Measurements from ENCODE around the gene PLAAT3. TPM values are rescaled to one million over a fixed set of nuclear protein-coding genes. Genes with fewer than 3 reads are reported as not detected.
"Not testable (repeated sequence)": the region's sequence is repeated elsewhere in the genome, so short reads cannot be mapped to it uniquely, and the experiment has no call there.

The PLAAT3 gene
- polyA plus RNA-seq, 1 of the 3 experiments (the other 2 are of a cell fraction) = 44.0 TPM

- CTCF ChIA-PET = interaction anchor here (1.6 kb wide), 2 partner anchors 129 to 130 kb away, joined by 4 read pairs; no protein-coding TSS in a partner anchor
- Histone ChIP-seq H3K9me3 (no peaks in the 10 kb centered on the region), H2AFZ (ENCODE audit: low read depth) (no peak overlapping the region), H3K9ac (no peak overlapping the region), H3K9me2 (no peaks in the 10 kb centered on the region), H3K4me3 (ENCODE audit: low read depth in 2 of 2, low read length in 1 of 2) (no peak overlapping the region), H4K20me1 (ENCODE audit: insufficient read depth) (no peaks in the 10 kb centered on the region), H3K4me2 (no peak overlapping the region), H3K79me2 (ENCODE audit: insufficient read depth) (no peaks in the 10 kb centered on the region), H3K27me3 (ENCODE audit: insufficient read depth) (no peaks in the 10 kb centered on the region), H3K36me3 (replicated peaks in 1 of 2; ENCODE audit: control insufficient read depth in 1 of 2, insufficient read depth in 2 of 2, low read length in 1 of 2) (no peaks in the 10 kb centered on the region), H3K27ac (ENCODE audit: low read depth in 2 of 2, low read length in 1 of 2) (peak overlapping the region in 1 of 2 experiments; percentile 0; a peak in 2 of 4 replicates), H3K4me1 (ENCODE audit: control insufficient read depth in 1 of 2, insufficient read depth in 2 of 2, low read depth in 1 of 2, low read length in 1 of 2) (peaks cover 14 to 15% of the 10 kb centered on the region in 2 experiments), H3F3A (replicated peaks; ENCODE audit: insufficient read depth) (peaks cover 7% of the 10 kb centered on the region)
- POLR2A ChIA-PET = no interaction called here
- TF ChIP-seq FOSL2 (IDR thresholded peaks at IDR 0.05; ENCODE audit: borderline replicate concordance, low read depth) (no peak), CHD2 (IDR thresholded peaks at IDR 0.05; ENCODE audit: low read length, partially characterized antibody) (no peak), GABPA (IDR thresholded peaks at IDR 0.05; ENCODE audit: low read depth) (no peak), RXRA (IDR thresholded peaks at IDR 0.05; ENCODE audit: borderline replicate concordance, low read depth) (no peak), ELF1 (IDR thresholded peaks at IDR 0.05) (no peak), FOXJ3 (CRISPR knock-in tag; IDR thresholded peaks at IDR 0.05) (no peak), TEAD4 (IDR thresholded peaks at IDR 0.05; ENCODE audit: borderline replicate concordance, insufficient read depth) (no peak), MAX (IDR thresholded peaks at IDR 0.05; ENCODE audit: low read depth) (no peak), RCOR1 (IDR thresholded peaks at IDR 0.05; ENCODE audit: low read length) (no peak), NFIC (IDR thresholded peaks at IDR 0.05; ENCODE audit: borderline replicate concordance) (no peak), MXI1 (IDR thresholded peaks at IDR 0.05; ENCODE audit: low read depth, low read length) (no peak), SMC3 (IDR thresholded peaks at IDR 0.05; ENCODE audit: low read depth, low read length) (no peak), IRF3 (IDR thresholded peaks at IDR 0.05; ENCODE audit: low read depth, low read length) (no peak)
- DNase-seq = no peak
- WGBS (ENCODE audit: low lambda C conversion rate) = 82% methylated on average over 10 of the region's 11 CpGs
Observed at GRCh38 chr11:63608353-63609345, 5.6 kb downstream of the PLAAT3 start.

GRCh38 chr11:63603180-63603518 is 11.1 kb downstream of the PLAAT3 start:
- Histone ChIP-seq H3K9me3 (no peaks in the 10 kb centered on the region), H2AFZ (ENCODE audit: low read depth) (no peak overlapping the region), H3F3A (replicated peaks; ENCODE audit: insufficient read depth) (no peaks in the 10 kb centered on the region), H3K9ac (no peak overlapping the region), H3K4me1 (ENCODE audit: control insufficient read depth in 1 of 2, insufficient read depth in 2 of 2, low read depth in 1 of 2, low read length in 1 of 2) (no peaks in the 10 kb centered on the region), H3K4me3 (ENCODE audit: low read depth in 2 of 2, low read length in 1 of 2) (no peak overlapping the region), H3K4me2 (no peak overlapping the region), H3K27ac (ENCODE audit: low read depth in 2 of 2, low read length in 1 of 2) (no peak overlapping the region), H3K79me2 (ENCODE audit: insufficient read depth) (no peaks in the 10 kb centered on the region), H3K9me2 (no peaks in the 10 kb centered on the region), H4K20me1 (ENCODE audit: insufficient read depth) (no peaks in the 10 kb centered on the region), H3K36me3 (replicated peaks in 1 of 2; ENCODE audit: control insufficient read depth in 1 of 2, insufficient read depth in 2 of 2, low read length in 1 of 2) (no peaks in the 10 kb centered on the region), H3K27me3 (ENCODE audit: insufficient read depth) (no peaks in the 10 kb centered on the region)
- DNase-seq = no peak
- TF ChIP-seq RAD21 (IDR thresholded peaks at IDR 0.05; ENCODE audit: low read length) (no peak), RCOR1 (IDR thresholded peaks at IDR 0.05; ENCODE audit: low read length) (no peak), FOSL2 (IDR thresholded peaks at IDR 0.05; ENCODE audit: borderline replicate concordance, low read depth) (no peak), FOXM1 (IDR thresholded peaks at IDR 0.05; ENCODE audit: low read depth) (no peak), GATA2 (CRISPR knock-in tag; IDR thresholded peaks at IDR 0.05) (no peak), NFIC (IDR thresholded peaks at IDR 0.05; ENCODE audit: borderline replicate concordance) (no peak)
- WGBS (ENCODE audit: low lambda C conversion rate) = 93% methylated on average over 3 of the region's 3 CpGs
- CTCF ChIA-PET = interaction anchor here (2.4 kb wide), 1 partner anchor 10 kb away, joined by 6 read pairs; no protein-coding TSS in a partner anchor
- POLR2A ChIA-PET = no interaction called here

- H3K36me3 ChIP-seq (replicated peaks in 1 of 2; ENCODE audit: control insufficient read depth in 1 of 2, insufficient read depth in 2 of 2, low read length in 1 of 2); H3K79me2 ChIP-seq (ENCODE audit: insufficient read depth); POLR2A ChIA-PET; H3F3A ChIP-seq (replicated peaks; ENCODE audit: insufficient read depth); DNase-seq; H3K4me1 ChIP-seq (ENCODE audit: control insufficient read depth in 1 of 2, insufficient read depth in 2 of 2, low read depth in 1 of 2, low read length in 1 of 2); H3K27ac ChIP-seq (ENCODE audit: low read depth in 2 of 2, low read length in 1 of 2); H3K4me3 ChIP-seq (ENCODE audit: low read depth in 2 of 2, low read length in 1 of 2); H3K9me3 ChIP-seq; H3K9ac ChIP-seq; H3K9me2 ChIP-seq; H2AFZ ChIP-seq (ENCODE audit: low read depth); H3K27me3 ChIP-seq (ENCODE audit: insufficient read depth); H4K20me1 ChIP-seq (ENCODE audit: insufficient read depth): not testable (repeated sequence)
- 93% methylated on average over 11 of the region's 11 CpGs for WGBS (ENCODE audit: low lambda C conversion rate)
- H3K4me2 ChIP-seq = peak overlapping the region; percentile 5; the same call in 1 of the 2 replicates
- CTCF ChIA-PET = interaction anchor here (1.1 to 2.4 kb wide), 3 partner anchors 9 to 33 kb away, joined by 3 to 6 read pairs (median 4); no protein-coding TSS in a partner anchor
Observed at GRCh38 chr11:63602290-63603179, 11.7 kb downstream of the PLAAT3 start.
